Fibroblast of villous mesenchyme (primary cell): ENCODE results near the gene HSDL1. TPM values are rescaled to one million over a fixed set of nuclear protein-coding genes. Genes with fewer than 3 reads are reported as not detected.
"Not testable (repeated sequence)": the region's sequence is repeated elsewhere in the genome, so short reads cannot be mapped to it uniquely, and the experiment has no call there.

Experiments
- DNase-seq: peaks from one replicate; pipeline ENCODE4 v3.0.0-alpha.2; 2010; ENCODE audit warnings: low read depth
- H3K4me3 ChIP-seq: 2 replicates; pipeline ENCODE4 v1.5.1; 2011; ENCODE audit warnings: low read depth, mild to moderate bottlenecking, low read length
- CTCF ChIP-seq: IDR thresholded peaks from 2 replicates; pipeline ENCODE4 v1.5.1; 2012; ENCODE audit warnings: low read depth, mild to moderate bottlenecking, low read length; ENCODE audit not compliant: insufficient read depth
- total RNA-seq: library from RNA; depleted of rRNA; stranded (reverse); fragments of >200 nt; gene quantifications from 2 replicates; pipeline ENCODE4 v1.2.3, GENCODE V29; 2012

Gene HSDL1
- total RNA-seq, 1 donor, result 29.8 TPM

GRCh38 chr16:84116720-84117493 lies 28.1 kb downstream of the HSDL1 start, which contains the start of gene MBTPS1:
MBTPS1 (minus strand) TSS chr16:84116942; CDS start chr16:84101783, 15,159 bp downstream.
- TF ChIP-seq CTCF, result no peak
- H3K4me3 ChIP-seq, result peak within 1 kb of the TSS; percentile 98
- DNase-seq, result peak; percentile 98

- peak overlapping the region; percentile 98 for H3K4me3 ChIP-seq
- TF ChIP-seq CTCF, result no peak
- peak; percentile 68 for DNase-seq
These were observed 28.9 kb downstream of the HSDL1 start for GRCh38 chr16:84115919-84116719.

- not testable (repeated sequence) for H3K4me3 ChIP-seq, DNase-seq
These were observed 33.0 kb downstream of the HSDL1 start for GRCh38 chr16:84111949-84112348.

GRCh38 chr16:84111525-84111924 lies 33.5 kb downstream of the HSDL1 start:
- TF ChIP-seq CTCF, result no peak
- H3K4me3 ChIP-seq, result no peak overlapping the region
- DNase-seq, result no peak

GRCh38 chr16:84110527-84110926 lies 34.5 kb downstream of the HSDL1 start:
- no peak for TF ChIP-seq CTCF
- no peak overlapping the region for H3K4me3 ChIP-seq
- DNase-seq, result no peak

- TF ChIP-seq CTCF, result no peak
- no peak for DNase-seq
- no peak overlapping the region for H3K4me3 ChIP-seq
These were observed 35.2 kb downstream of the HSDL1 start for GRCh38 chr16:84109598-84110335.

GRCh38 chr16:84107921-84108320 lies 37.1 kb downstream of the HSDL1 start:
- TF ChIP-seq CTCF, result no peak
- no peak for DNase-seq
- no peak overlapping the region for H3K4me3 ChIP-seq
